Measurements from ENCODE around the gene SLC25A26. TPM values are rescaled to one million over a fixed set of nuclear protein-coding genes. Genes with fewer than 3 reads are reported as not detected.

SLC25A26 gene
- total and polyA plus RNA-seq, 5 donors from 2014 or later, result 23.4 to 47.7 (median 33.0) TPM

DNA sequence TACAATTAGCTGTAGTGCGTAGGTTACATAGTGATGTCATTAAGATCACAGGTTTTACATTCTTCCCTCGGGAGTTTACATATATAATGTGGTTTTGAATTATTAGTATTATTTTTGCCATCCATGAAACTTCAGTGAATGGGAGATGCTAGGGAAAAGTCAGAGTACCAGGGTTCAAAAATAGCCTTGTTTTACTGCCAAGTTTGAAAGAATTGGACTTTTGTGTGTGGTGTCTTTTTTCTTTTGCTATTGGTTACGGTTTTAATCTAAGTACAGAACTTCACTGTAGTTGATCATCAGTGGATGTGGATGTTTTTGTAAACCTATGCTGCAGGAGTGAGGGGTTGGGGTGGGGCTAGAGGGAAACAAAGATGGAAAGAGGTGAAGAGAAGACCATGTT, 20.7 kb downstream of the SLC25A26 start:
- ATAC-seq (ENCODE audit: low read depth in 2 of 2) (no peak), DNase-seq (no peak)
- Mint-ChIP-seq H3K27ac (no peak overlapping the region), H3K27me3 (no peaks in the 10 kb centered on the region), H3K36me3 (peaks cover 55% of the 10 kb centered on the region), H3K4me3 (no peak overlapping the region), H3K9me3 (peaks cover 1 to 23% (median 5%) of the 10 kb centered on the region in 7 donors), H3K4me1 (peaks cover 6 to 21% (median 13%) of the 10 kb centered on the region in 4 donors)
- H3K36me3 ChIP-seq (ENCODE audit: control insufficient read depth, insufficient read depth, low read length), result peaks cover 52% of the 10 kb centered on the region
- H3K9me3 ChIP-seq (ENCODE audit: control insufficient read depth in 2 of 2, low read length in 2 of 2), result peaks cover 9 to 15% of the 10 kb centered on the region in 2 experiments
- no peak overlapping the region for H3K27ac ChIP-seq (ENCODE audit: insufficient read depth, low read length, poor library complexity, severe bottlenecking)
- H3K4me3 ChIP-seq (ENCODE audit: low read depth, low read length), result no peak overlapping the region
- no peaks in the 10 kb centered on the region for H3K27me3 ChIP-seq (ENCODE audit: control insufficient read depth, insufficient read depth, low read length)
- no peaks in the 10 kb centered on the region for H3K4me1 ChIP-seq (ENCODE audit: control insufficient read depth, insufficient read depth, low read length, poor library complexity, severe bottlenecking)

DNA sequence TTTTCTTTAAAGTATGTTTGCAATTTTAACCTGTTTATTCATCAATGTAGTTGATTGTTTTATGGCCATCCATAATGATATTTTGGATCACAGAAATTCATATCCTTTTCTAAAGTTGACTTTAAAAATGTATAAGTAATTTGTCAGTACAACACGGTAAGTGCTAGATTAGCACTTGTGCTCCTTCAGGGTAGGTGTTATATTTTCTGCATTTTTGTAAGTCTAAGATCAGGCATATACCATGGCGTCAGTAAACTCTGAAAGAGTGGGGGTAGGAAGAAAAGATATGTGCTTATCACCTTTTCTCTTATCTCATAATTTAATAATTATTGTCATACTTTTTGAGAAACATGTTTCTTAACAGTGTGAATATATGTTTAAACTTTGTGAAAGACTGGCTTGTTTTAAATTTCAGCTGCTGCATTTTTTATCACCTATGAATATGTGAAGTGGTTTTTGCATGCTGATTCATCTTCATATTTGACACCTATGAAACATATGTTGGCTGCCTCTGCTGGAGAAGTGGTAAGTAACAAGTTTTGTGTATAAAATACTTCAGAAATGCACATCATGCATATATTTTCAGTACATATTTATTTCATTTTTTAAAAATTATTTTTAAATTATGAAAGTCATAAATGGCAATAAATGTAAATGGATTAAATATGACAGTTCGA, 22.1 kb downstream of the SLC25A26 start:
- H3K27ac Mint-ChIP-seq, result no peak overlapping the region
- Histone ChIP-seq H3K27ac (ENCODE audit: insufficient read depth, low read length, poor library complexity, severe bottlenecking) (no peak overlapping the region), H3K9me3 (ENCODE audit: control insufficient read depth in 2 of 2, low read length in 2 of 2) (peaks cover 9 to 15% of the 10 kb centered on the region in 2 experiments), H3K36me3 (ENCODE audit: control insufficient read depth, insufficient read depth, low read length) (peaks cover 49% of the 10 kb centered on the region), H3K4me3 (ENCODE audit: low read depth, low read length) (no peak overlapping the region), H3K4me1 (ENCODE audit: control insufficient read depth, insufficient read depth, low read length, poor library complexity, severe bottlenecking) (no peaks in the 10 kb centered on the region), H3K27me3 (ENCODE audit: control insufficient read depth, insufficient read depth, low read length) (no peaks in the 10 kb centered on the region)
- peaks cover 48% of the 10 kb centered on the region for H3K36me3 Mint-ChIP-seq
- no peak overlapping the region for H3K4me3 Mint-ChIP-seq
- H3K4me1 Mint-ChIP-seq, result peaks cover under 1 to 15% (median 12%) of the 10 kb centered on the region in 4 donors
- no peak for ATAC-seq (ENCODE audit: low read depth in 2 of 2)
- H3K27me3 Mint-ChIP-seq, result no peaks in the 10 kb centered on the region
- peaks cover 0 to 17% (median 5%) of the 10 kb centered on the region in 7 donors for H3K9me3 Mint-ChIP-seq
- DNase-seq, result no peak

- H3K27me3 Mint-ChIP-seq, result no peaks in the 10 kb centered on the region
- H3K4me1 ChIP-seq (ENCODE audit: control insufficient read depth, insufficient read depth, low read length, poor library complexity, severe bottlenecking), result no peaks in the 10 kb centered on the region
- no peaks in the 10 kb centered on the region for H3K9me3 ChIP-seq (ENCODE audit: control insufficient read depth in 2 of 2, low read length in 2 of 2)
- no peak overlapping the region for H3K4me3 ChIP-seq (ENCODE audit: low read depth, low read length)
- H3K4me1 Mint-ChIP-seq, result no peaks in the 10 kb centered on the region
- H3K9me3 Mint-ChIP-seq, result peaks cover 0 to 2% (median 0%) of the 10 kb centered on the region in 7 donors
- H3K27ac ChIP-seq (ENCODE audit: insufficient read depth, low read length, poor library complexity, severe bottlenecking), result no peak overlapping the region
- H3K36me3 ChIP-seq (ENCODE audit: control insufficient read depth, insufficient read depth, low read length), result peaks cover 37% of the 10 kb centered on the region
- ATAC-seq (ENCODE audit: low read depth in 2 of 2) (no peak), DNase-seq (no peak)
- H3K27ac Mint-ChIP-seq, result no peak overlapping the region
- no peak overlapping the region for H3K4me3 Mint-ChIP-seq
- H3K36me3 Mint-ChIP-seq, result peaks cover 28% of the 10 kb centered on the region
- H3K27me3 ChIP-seq (ENCODE audit: control insufficient read depth, insufficient read depth, low read length), result no peaks in the 10 kb centered on the region
Measured at GRCh38 chr3:66248641-66249040, 27.8 kb downstream of the SLC25A26 start.

DNA sequence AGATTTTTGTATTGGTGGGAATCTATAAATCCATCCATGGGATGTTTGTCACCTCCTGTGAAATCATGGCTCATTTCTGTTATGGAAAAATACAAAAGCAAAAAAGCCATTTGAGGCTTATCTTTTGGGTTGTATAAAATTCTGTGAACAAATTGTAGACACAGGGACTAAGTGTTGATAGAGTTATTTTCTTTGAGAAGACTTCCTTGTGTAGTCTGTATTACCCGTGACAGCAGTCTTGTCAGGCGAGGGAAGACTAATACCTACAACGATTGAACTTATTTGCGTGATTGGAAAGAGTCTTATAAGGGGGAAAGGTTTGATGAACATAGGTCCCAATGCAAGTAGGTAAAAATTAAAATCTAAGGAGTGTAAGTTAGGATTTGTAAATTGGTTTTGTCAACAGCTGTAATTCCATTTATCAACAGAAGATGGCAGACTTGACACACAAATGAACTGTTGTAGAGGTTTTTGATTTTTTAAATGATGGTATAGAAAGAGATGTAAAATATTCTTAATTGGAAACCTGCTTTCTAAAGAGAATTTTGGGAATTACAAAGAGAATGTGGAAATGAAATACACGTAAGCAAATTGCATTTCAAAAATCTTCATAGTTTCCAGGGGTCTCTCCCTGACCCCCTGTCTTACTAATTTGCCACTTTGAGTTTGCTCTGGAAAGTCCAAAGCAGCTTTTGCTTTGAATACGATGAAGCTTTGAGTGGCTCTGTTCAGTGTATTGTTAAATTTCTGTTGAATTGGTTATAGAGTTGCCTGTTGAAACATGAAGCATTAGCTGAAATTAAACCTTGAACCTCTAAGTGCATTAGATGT, 33.2 kb downstream of the SLC25A26 start:
- Histone ChIP-seq H3K4me1 (ENCODE audit: control insufficient read depth, insufficient read depth, low read length, poor library complexity, severe bottlenecking) (no peaks in the 10 kb centered on the region), H3K27ac (ENCODE audit: insufficient read depth, low read length, poor library complexity, severe bottlenecking) (no peak overlapping the region), H3K27me3 (ENCODE audit: control insufficient read depth, insufficient read depth, low read length) (no peaks in the 10 kb centered on the region), H3K9me3 (ENCODE audit: control insufficient read depth in 2 of 2, low read length in 2 of 2) (no peaks in the 10 kb centered on the region), H3K36me3 (ENCODE audit: control insufficient read depth, insufficient read depth, low read length) (peaks cover 5% of the 10 kb centered on the region), H3K4me3 (ENCODE audit: low read depth, low read length) (no peak overlapping the region)
- ATAC-seq (ENCODE audit: low read depth in 2 of 2) (no peak), DNase-seq (peak in 2 of 3 donors; percentile 46 to 71)
- Mint-ChIP-seq H3K36me3 (peaks cover 22% of the 10 kb centered on the region), H3K4me1 (peaks cover 0 to 9% (median 5%) of the 10 kb centered on the region in 4 donors), H3K27me3 (no peaks in the 10 kb centered on the region), H3K27ac (peak overlapping the region in 2 of 3 donors; percentile 33 to 41), H3K9me3 (no peaks in the 10 kb centered on the region), H3K4me3 (no peak overlapping the region)

GRCh38 chr3:66255865-66256264, 35.1 kb downstream of the SLC25A26 start:
- Mint-ChIP-seq H3K36me3 (peaks cover 23% of the 10 kb centered on the region), H3K4me1 (peaks cover 0 to 17% (median 5%) of the 10 kb centered on the region in 4 donors), H3K27ac (no peak overlapping the region), H3K9me3 (no peaks in the 10 kb centered on the region), H3K27me3 (no peaks in the 10 kb centered on the region), H3K4me3 (no peak overlapping the region)
- no peaks in the 10 kb centered on the region for H3K36me3 ChIP-seq (ENCODE audit: control insufficient read depth, insufficient read depth, low read length)
- H3K4me3 ChIP-seq (ENCODE audit: low read depth, low read length), result no peak overlapping the region
- no peaks in the 10 kb centered on the region for H3K4me1 ChIP-seq (ENCODE audit: control insufficient read depth, insufficient read depth, low read length, poor library complexity, severe bottlenecking)
- H3K27ac ChIP-seq (ENCODE audit: insufficient read depth, low read length, poor library complexity, severe bottlenecking), result no peak overlapping the region
- no peak for ATAC-seq (ENCODE audit: low read depth in 2 of 2)
- H3K27me3 ChIP-seq (ENCODE audit: control insufficient read depth, insufficient read depth, low read length), result no peaks in the 10 kb centered on the region
- H3K9me3 ChIP-seq (ENCODE audit: control insufficient read depth in 2 of 2, low read length in 2 of 2), result no peaks in the 10 kb centered on the region
- DNase-seq, result no peak

GRCh38 chr3:66256806-66257205, 36.0 kb downstream of the SLC25A26 start:
- Histone ChIP-seq H3K4me1 (ENCODE audit: control insufficient read depth, insufficient read depth, low read length, poor library complexity, severe bottlenecking) (no peaks in the 10 kb centered on the region), H3K27me3 (ENCODE audit: control insufficient read depth, insufficient read depth, low read length) (no peaks in the 10 kb centered on the region), H3K36me3 (ENCODE audit: control insufficient read depth, insufficient read depth, low read length) (no peaks in the 10 kb centered on the region), H3K4me3 (ENCODE audit: low read depth, low read length) (no peak overlapping the region), H3K27ac (ENCODE audit: insufficient read depth, low read length, poor library complexity, severe bottlenecking) (no peak overlapping the region), H3K9me3 (ENCODE audit: control insufficient read depth in 2 of 2, low read length in 2 of 2) (no peaks in the 10 kb centered on the region)
- DNase-seq (no peak), ATAC-seq (ENCODE audit: low read depth in 2 of 2) (no peak)
- Mint-ChIP-seq H3K4me1 (peaks cover 0 to 17% (median 7%) of the 10 kb centered on the region in 4 donors), H3K27ac (no peak overlapping the region), H3K9me3 (no peaks in the 10 kb centered on the region), H3K4me3 (no peak overlapping the region), H3K36me3 (peaks cover 26% of the 10 kb centered on the region), H3K27me3 (no peaks in the 10 kb centered on the region)

DNA sequence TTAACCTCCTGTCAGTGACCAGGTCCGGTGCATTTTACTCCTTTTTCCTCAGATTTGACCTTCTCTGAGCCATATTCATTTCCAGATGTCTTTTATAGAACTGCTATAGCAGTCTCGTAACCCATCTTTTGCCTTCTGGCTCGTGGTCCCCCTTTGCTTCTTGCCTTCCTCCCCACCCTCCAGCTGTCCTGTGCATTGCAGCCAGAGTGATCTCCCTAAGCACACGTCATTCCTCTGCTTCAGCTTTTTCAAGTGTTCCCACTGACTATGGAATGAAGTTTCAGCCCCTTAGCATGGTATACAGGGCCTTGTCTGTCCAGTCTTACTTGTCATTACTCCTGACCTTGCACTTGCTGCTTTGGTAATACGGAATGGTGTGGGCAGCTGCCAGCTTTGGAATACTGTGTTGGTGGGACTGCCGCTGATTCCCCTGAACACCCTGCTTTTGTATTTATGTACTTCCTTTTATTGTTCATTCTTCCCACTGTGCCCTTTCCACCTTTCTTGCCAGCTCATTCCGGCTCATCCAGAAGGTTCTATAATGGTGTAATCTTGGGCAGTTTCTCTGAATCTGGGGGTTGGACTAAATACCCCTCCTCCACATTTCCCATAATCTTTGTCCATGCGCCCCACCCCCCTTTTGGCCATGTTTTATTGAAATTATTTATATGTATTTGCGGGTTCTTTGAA, 38.9 kb downstream of the SLC25A26 start:
- no peak overlapping the region for H3K4me3 ChIP-seq (ENCODE audit: low read depth, low read length)
- ATAC-seq (ENCODE audit: low read depth in 2 of 2), result no peak
- no peaks in the 10 kb centered on the region for H3K9me3 Mint-ChIP-seq
- no peaks in the 10 kb centered on the region for H3K4me1 ChIP-seq (ENCODE audit: control insufficient read depth, insufficient read depth, low read length, poor library complexity, severe bottlenecking)
- H3K27me3 Mint-ChIP-seq, result no peaks in the 10 kb centered on the region
- no peak for DNase-seq
- no peaks in the 10 kb centered on the region for H3K9me3 ChIP-seq (ENCODE audit: control insufficient read depth in 2 of 2, low read length in 2 of 2)
- peaks cover 8% of the 10 kb centered on the region for H3K36me3 ChIP-seq (ENCODE audit: control insufficient read depth, insufficient read depth, low read length)
- H3K27ac ChIP-seq (ENCODE audit: insufficient read depth, low read length, poor library complexity, severe bottlenecking), result no peak overlapping the region
- H3K4me1 Mint-ChIP-seq, result peaks cover 0 to 17% (median 5%) of the 10 kb centered on the region in 4 donors
- peaks cover 26% of the 10 kb centered on the region for H3K36me3 Mint-ChIP-seq
- H3K4me3 Mint-ChIP-seq, result no peak overlapping the region
- peak overlapping the region; percentile 7 to 43 (median 27) for H3K27ac Mint-ChIP-seq
- no peaks in the 10 kb centered on the region for H3K27me3 ChIP-seq (ENCODE audit: control insufficient read depth, insufficient read depth, low read length)

All from CD4-positive, CD25-positive, alpha-beta regulatory T cell (primary cell).